ENCODE data around the gene DIAPH1. TPM values are rescaled to one million over a fixed set of nuclear protein-coding genes. Genes with fewer than 3 reads are reported as not detected.

The DIAPH1 gene
- total RNA-seq, 1 experiment from 2014 or later: 117 TPM

DNA sequence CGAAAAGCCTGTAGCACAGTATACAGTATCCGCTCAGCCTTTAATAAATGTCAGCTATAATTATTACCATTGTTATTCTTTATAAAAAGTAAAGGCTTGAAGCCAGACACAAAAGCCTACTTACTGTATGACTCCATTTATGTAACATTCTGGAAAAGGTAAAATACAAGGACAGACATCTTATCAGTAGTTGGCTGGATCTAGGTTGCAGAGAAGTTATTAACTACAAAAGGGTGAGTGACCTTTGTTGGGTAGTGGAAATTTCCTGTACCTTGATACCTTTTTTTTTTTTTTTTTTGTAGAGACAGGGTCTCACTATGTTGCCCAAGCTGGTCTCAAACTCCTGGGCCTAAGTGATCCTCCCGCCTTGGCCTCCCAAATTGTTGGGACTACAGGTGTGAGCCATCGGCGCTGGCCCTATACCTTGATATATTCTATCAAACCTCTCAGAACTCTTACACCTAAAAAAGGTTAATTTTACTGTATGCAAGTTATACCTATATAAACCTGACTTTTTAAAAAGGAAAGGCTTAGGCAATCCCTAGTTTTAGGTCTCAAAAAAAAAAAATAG is 11.9 kb upstream of the DIAPH1 start:
- Histone ChIP-seq H3K23ac (ENCODE audit: insufficient read length, low read depth, low read length) (no peak overlapping the region), H2AK5ac (ENCODE audit: insufficient read length, low read length) (no peak overlapping the region), H2BK20ac (ENCODE audit: low read depth, low read length, poor library complexity, severe bottlenecking) (no peak overlapping the region), H2BK12ac (ENCODE audit: insufficient read length, low read depth, low read length) (no peak overlapping the region), H3K79me1 (ENCODE audit: insufficient read depth, low read depth, low read length, poor library complexity, severe bottlenecking) (peaks cover 10% of the 10 kb centered on the region), H2BK5ac (ENCODE audit: insufficient read length, low read length) (no peak overlapping the region), H4K20me1 (ENCODE audit: control insufficient read depth, insufficient read depth, insufficient read length) (no peaks in the 10 kb centered on the region), H3K27me3 (ENCODE audit: insufficient read depth, low read length) (no peaks in the 10 kb centered on the region), H3K4ac (ENCODE audit: low read depth, low read length) (no peak overlapping the region), H2BK120ac (ENCODE audit: low read depth, low read length, poor library complexity, severe bottlenecking) (no peak overlapping the region), H3K9me3 (ENCODE audit: control insufficient read depth, low read depth, low read length) (no peaks in the 10 kb centered on the region), H2BK15ac (ENCODE audit: low read depth, low read length) (no peak overlapping the region), H2AFZ (ENCODE audit: low read length) (no peak overlapping the region), H3K23me2 (ENCODE audit: insufficient read length, low read depth, low read length, poor library complexity, severe bottlenecking) (peaks cover under 1% of the 10 kb centered on the region), H3T11ph (ENCODE audit: low read length) (no peak overlapping the region), H3K4me1 (ENCODE audit: insufficient read depth, low read length) (peaks cover under 1% of the 10 kb centered on the region; the same call in 1 of the 2 replicates), H3K4me2 (ENCODE audit: insufficient read depth, insufficient read length, low read length) (no peak overlapping the region), H4K5ac (ENCODE audit: insufficient read length, low read depth, low read length) (no peak overlapping the region), H4K91ac (ENCODE audit: insufficient read length, low read depth, low read length) (no peak overlapping the region), H3K9ac (ENCODE audit: extremely low read depth, insufficient read length, low read length) (no peak overlapping the region), H3K79me2 (ENCODE audit: insufficient read depth, low read length) (peaks cover 4% of the 10 kb centered on the region; the same call in 1 of the 2 replicates), H3K27ac (ENCODE audit: insufficient read length, low read depth, low read length) (no peak overlapping the region), H3K56ac (ENCODE audit: insufficient read length, low read depth, low read length) (no peak overlapping the region), H4K8ac (replicated peaks; ENCODE audit: insufficient read length, low read depth, low read length) (no peak overlapping the region), H3K14ac (ENCODE audit: insufficient read depth, low read length) (no peak overlapping the region), H3K18ac (ENCODE audit: insufficient read length, low read depth, low read length) (no peak overlapping the region)
- DNase-seq: no peak
- Mint-ChIP-seq H3K4me1 (peaks cover 9% of the 10 kb centered on the region in 2 experiments), H3K27me3 (ENCODE audit: low read depth) (no peaks in the 10 kb centered on the region), H3K4me3 (no peak overlapping the region), H3K27ac (no peak overlapping the region), H3K9me3 (no peaks in the 10 kb centered on the region), H3K36me3 (ENCODE audit: insufficient read depth in 1 of 3, low read depth in 3 of 3) (peaks cover 23 to 62% (median 53%) of the 10 kb centered on the region in 3 experiments; a peak in 6 of 7 replicates)
- WGBS (ENCODE audit: extremely low coverage, insufficient read length, low lambda C conversion rate): no CpG with 5 or more reads among the region's 5 CpGs
- TF ChIP-seq, protein P1, sequence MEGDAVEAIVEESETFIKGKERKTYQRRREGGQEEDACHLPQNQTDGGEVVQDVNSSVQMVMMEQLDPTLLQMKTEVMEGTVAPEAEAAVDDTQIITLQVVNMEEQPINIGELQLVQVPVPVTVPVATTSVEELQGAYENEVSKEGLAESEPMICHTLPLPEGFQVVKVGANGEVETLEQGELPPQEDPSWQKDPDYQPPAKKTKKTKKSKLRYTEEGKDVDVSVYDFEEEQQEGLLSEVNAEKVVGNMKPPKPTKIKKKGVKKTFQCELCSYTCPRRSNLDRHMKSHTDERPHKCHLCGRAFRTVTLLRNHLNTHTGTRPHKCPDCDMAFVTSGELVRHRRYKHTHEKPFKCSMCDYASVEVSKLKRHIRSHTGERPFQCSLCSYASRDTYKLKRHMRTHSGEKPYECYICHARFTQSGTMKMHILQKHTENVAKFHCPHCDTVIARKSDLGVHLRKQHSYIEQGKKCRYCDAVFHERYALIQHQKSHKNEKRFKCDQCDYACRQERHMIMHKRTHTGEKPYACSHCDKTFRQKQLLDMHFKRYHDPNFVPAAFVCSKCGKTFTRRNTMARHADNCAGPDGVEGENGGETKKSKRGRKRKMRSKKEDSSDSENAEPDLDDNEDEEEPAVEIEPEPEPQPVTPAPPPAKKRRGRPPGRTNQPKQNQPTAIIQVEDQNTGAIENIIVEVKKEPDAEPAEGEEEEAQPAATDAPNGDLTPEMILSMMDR (conservative IDR thresholded peaks at IDR 0.05): no peak

All from H9 (cell line).